K562 (cell line): ENCODE results near the gene PDE6G. TPM values are rescaled to one million over a fixed set of nuclear protein-coding genes. Genes with fewer than 3 reads are reported as not detected.
A peak's percentile ranks its signal among the peaks of the same experiment; 100 is the strongest.

ENCODE experiments used
- ATAC-seq: fragments of 200-7000 bp; cut with Tn5 transposase; 3 replicates; pipeline ENCODE4 v1.9.1; 2020; ENCODE audit warnings: moderate library complexity
- BruUV-seq: library from RNA; stranded (reverse); fragments of 400-500 nt; replicated peaks from 2 replicates; lab custom pipeline; 2021; lab: Mats Ljungman, UMichigan
- CTCF ChIA-PET: fragments of 300-600 bp; formaldehyde crosslinking; extraction: SDS; loops from one replicate; lab custom pipeline; 2021; ENCODE audit warnings: low intra/inter-chr PET ratio; lab: Yijun Ruan, JAX
- POLR2A ChIA-PET: fragments of 300-600, 350-650 bp; sonication (Branson Sonifier 250); formaldehyde crosslinking; extraction: SDS; loops from one replicate; lab custom pipeline; 2021; ENCODE audit warnings: antibody characterized with exemption, inconsistent platforms; lab: Yijun Ruan, JAX
- DNase-seq, 4 experiments: peaks; one replicate each; pipeline versions ENCODE4 v3.0.0 to v3.0.0-alpha.2; 2011 to 2018; ENCODE audit warnings: low spot score in 3 of 4, mixed read lengths in 3 of 4; ENCODE audit errors: extremely low read depth in 1 of 4
- FAIRE-seq: peaks from 2 replicates; lab custom pipeline; 2011; peaks lifted over from hg19 to GRCh38; lab: Jason Lieb, UNC
- H2AFZ ChIP-seq: 2 replicates; pipeline ENCODE4 v1.6.0; 2011; ENCODE audit warnings: low read depth, low read length, control low read depth, inconsistent platforms
- H3K27ac ChIP-seq: fragments of 200-600 bp; 3 replicates; pipeline ENCODE4 v1.8.0; 2011; ENCODE audit warnings: low read depth, mild to moderate bottlenecking, control low read depth, inconsistent platforms, low read length, moderate library complexity, mixed read lengths; ENCODE audit errors: extremely low read depth
- H3K27me3 ChIP-seq, 2 experiments: fragments of 300-600 bp in 1 of 2; 2 replicates in 1 of 2; 3 replicates in 1 of 2; pipeline versions ENCODE4 v1.6.0 to v1.8.0; 2011; ENCODE audit warnings: inconsistent platforms in 2 of 2, low read length in 2 of 2, mild to moderate bottlenecking in 1 of 2, mixed read lengths in 1 of 2, moderate library complexity in 1 of 2; ENCODE audit not compliant: control insufficient read depth in 2 of 2, insufficient read depth in 2 of 2
- H3K36me3 ChIP-seq: fragments of 300-600 bp; 3 replicates; pipeline ENCODE4 v1.8.0; 2011; ENCODE audit warnings: mild to moderate bottlenecking, low read length, inconsistent platforms; ENCODE audit not compliant: control insufficient read depth, insufficient read depth
- H3K4me1 ChIP-seq, 2 experiments: fragments of 200-600 bp in 1 of 2; replicated peaks in 1 of 2; 2 replicates in 1 of 2; 3 replicates in 1 of 2; pipeline versions ENCODE4 v1.5.1 to v1.8.0; 2011; ENCODE audit warnings: inconsistent platforms in 2 of 2, low read length in 2 of 2, mild to moderate bottlenecking in 1 of 2, mixed read lengths in 1 of 2, moderate library complexity in 1 of 2; ENCODE audit not compliant: control insufficient read depth in 2 of 2, insufficient read depth in 2 of 2
- H3K4me2 ChIP-seq: 2 replicates; pipeline ENCODE4 v1.6.1; 2011; ENCODE audit warnings: low read length, control low read depth, inconsistent platforms, mixed read lengths; ENCODE audit not compliant: insufficient read depth
- H3K4me3 ChIP-seq: fragments of 200-600 bp; sonication (generic), shearing (Covaris generic); 2 replicates; pipeline ENCODE4 v1.5.1; 2016; ENCODE audit warnings: control low read depth, inconsistent platforms
- H3K79me2 ChIP-seq: fragments of 200-600 bp; 3 replicates; pipeline ENCODE4 v1.8.0; 2011; ENCODE audit warnings: low read length, inconsistent platforms; ENCODE audit not compliant: control insufficient read depth, insufficient read depth
- H3K9ac ChIP-seq, 2 experiments: 2 replicates each; pipeline versions ENCODE4 v1.6.0 to v1.6.1; 2011; ENCODE audit warnings: low read depth in 2 of 2, low read length in 2 of 2, control low read depth in 1 of 2, inconsistent platforms in 1 of 2, mild to moderate bottlenecking in 1 of 2, mixed read lengths in 1 of 2; ENCODE audit not compliant: insufficient read depth in 1 of 2
- H3K9me1 ChIP-seq: one replicate; pipeline ENCODE4 v1.6.0; 2011; ENCODE audit warnings: inconsistent platforms, mild to moderate bottlenecking, low read length, moderate library complexity; ENCODE audit not compliant: control insufficient read depth, insufficient read depth
- H3K9me3 ChIP-seq: replicated peaks from 2 replicates; pipeline ENCODE4 v1.5.1; 2011; ENCODE audit warnings: low read depth, low read length, inconsistent platforms; ENCODE audit not compliant: control insufficient read depth, insufficient read depth
- H4K20me1 ChIP-seq: replicated peaks from 2 replicates; pipeline ENCODE4 v1.6.1; 2011; ENCODE audit warnings: low read length, inconsistent platforms, mixed read lengths; ENCODE audit not compliant: control insufficient read depth, insufficient read depth
- CEBPG ChIP-seq, 3 experiments: fragments of 200-800 bp in 1 of 3; sonication (Bioruptor generic) in 1 of 3; sonication (generic) in 1 of 3; formaldehyde crosslinking in 1 of 3; IDR thresholded peaks in 2 of 3; conservative IDR thresholded peaks in 1 of 3; 2 replicates each; pipeline versions ENCODE4 v1.6.1 to v1.8.0; 2016 to 2022; ENCODE audit warnings: missing compliant biosample characterization in 2 of 3, missing genetic modification characterization in 2 of 3, mild to moderate bottlenecking in 1 of 3, missing genetic modification reagents in 1 of 3
- CHCHD3 ChIP-seq: fragments of 250-450 bp; sonication (Bioruptor Pico); IDR thresholded peaks from 2 replicates; pipeline ENCODE4 v2.1.2; 2022; ENCODE audit warnings: mild to moderate bottlenecking
- CHD1 ChIP-seq: fragments of 200-600 bp; sonication (generic); IDR thresholded peaks from one replicate; pipeline ENCODE4 v1.6.1; 2012; ENCODE audit warnings: mild to moderate bottlenecking, moderate library complexity, low read length, inconsistent platforms
- ETV6 ChIP-seq, 3 experiments: fragments of 150-350 bp in 1 of 3; sonication (generic) in 1 of 3; formaldehyde crosslinking in 1 of 3; IDR thresholded peaks; 2 replicates each; pipeline versions ENCODE4 v1.6.1 to v1.8.0; 2014 to 2022; ENCODE audit warnings: borderline replicate concordance in 2 of 3, low read depth in 2 of 3, antibody characterized with exemption in 1 of 3, low read length in 1 of 3, mild to moderate bottlenecking in 1 of 3, missing genetic modification reagents in 1 of 3
- FOXK2 ChIP-seq, 2 experiments: fragments of 450-650 bp; IDR thresholded peaks in 1 of 2; conservative IDR thresholded peaks in 1 of 2; 2 replicates each; pipeline ENCODE4 v1.6.1; 2016; ENCODE audit warnings: low read depth in 2 of 2, mild to moderate bottlenecking in 1 of 2
- FOXO4 ChIP-seq: fragments of 450-650 bp; formaldehyde crosslinking; IDR thresholded peaks from 2 replicates; pipeline ENCODE4 v1.4.0; 2020; ENCODE audit warnings: mild to moderate bottlenecking, moderate library complexity
- NFATC3 ChIP-seq: fragments of 450-650 bp; IDR thresholded peaks from 2 replicates; pipeline ENCODE4 v1.6.1; 2017; ENCODE audit warnings: mild to moderate bottlenecking
- NR2C2 ChIP-seq, 2 experiments: fragments of 200-800 bp in 1 of 2; sonication (Bioruptor generic) in 1 of 2; sonication (generic) in 1 of 2; formaldehyde crosslinking in 1 of 2; IDR thresholded peaks; 2 replicates each; pipeline versions ENCODE4 v1.6.1 to v1.8.0; 2016 to 2022; ENCODE audit warnings: mild to moderate bottlenecking in 1 of 2, missing compliant biosample characterization in 1 of 2, missing genetic modification characterization in 1 of 2, missing genetic modification reagents in 1 of 2
- ZNF318 ChIP-seq, 2 experiments: fragments of 450-650 bp; IDR thresholded peaks; 2 replicates each; pipeline ENCODE4 v1.6.1; 2016; ENCODE audit warnings: mild to moderate bottlenecking in 2 of 2, borderline replicate concordance in 1 of 2, low read depth in 1 of 2, moderate library complexity in 1 of 2
- ZNF644 ChIP-seq: fragments of 200-800 bp; sonication (Bioruptor generic); IDR thresholded peaks from 2 replicates; pipeline ENCODE4 v1.6.1; 2016; ENCODE audit warnings: low read depth, missing genetic modification characterization, missing compliant biosample characterization
- WGBS: fragments of 100-300 bp; shearing (Covaris generic); methylation state at CpG from one replicate; pipeline ENCODE4 v1.1.6; 2016; ENCODE audit warnings: low coverage, mixed read lengths; ENCODE audit not compliant: insufficient coverage; ENCODE audit errors: missing lambda C conversion rate; 5-methylcytosine and 5-hydroxymethylcytosine counted together
- in situ Hi-C: fragments of 300-500 bp; cut with MboI; formaldehyde crosslinking; loops from 4 replicates; pipeline ENCODE4 v1.15.0; 2018; ENCODE audit warnings: inconsistent platforms, mixed read lengths
- intact Hi-C: fragments of 100-400 bp; cut with micrococcal nuclease; formaldehyde crosslinking; loops from 2 replicates; pipeline ENCODE4 v1.14.2; 2022
- polyA plus RNA-seq, 8 experiments: library from polyadenylated mRNA; depleted of rRNA in 4 of 8; stranded (reverse) in 5 of 8; unstranded in 3 of 8; fragments of >200 nt; fragmentation: Nextera tagmentation in 2 of 8; fragmentation: Illumina TruSeq in 1 of 8; extraction: Ambion mirVana in 2 of 8; extraction: Trizol in 1 of 8; gene quantifications; 2 replicates each; pipeline versions ENCODE4 v1.2.1 to v1.2.3, GENCODE V29; 2011 to 2014; ENCODE audit warnings: inconsistent platforms in 1 of 8, missing spikeins in 1 of 8
- total RNA-seq, 7 experiments: library from RNA; depleted of rRNA in 6 of 7; stranded (reverse); fragments of >200 nt in 6 of 7; fragmentation: Illumina TruSeq in 2 of 7; extraction: Trizol in 2 of 7; gene quantifications; 2 replicates each; pipeline versions ENCODE4 v1.2.1 to v1.2.3, GENCODE V29; 2011 to 2021; ENCODE audit warnings: low replicate concordance in 1 of 7

Gene PDE6G
- total and polyA plus RNA-seq, 9 of the 15 experiments (the other 6 are each of a cell fraction or from before 2014, with no cell fraction given), result 0.14 to 0.59 TPM; not detected in 7

GRCh38 chr17:81690066-81690465 lies 33.7 kb upstream of the PDE6G start:
- no peak overlapping the region for H3K27ac ChIP-seq
- H3K9me3 ChIP-seq, result no peaks in the 10 kb centered on the region
- 93% methylated on average over 18 of the region's 18 CpGs for WGBS
- peak overlapping the region in 1 of 2 experiments; percentile 35; a peak in 1 of 4 replicates for H3K9ac ChIP-seq
- ATAC-seq (no peak), FAIRE-seq (no peak), DNase-seq (no peak)
- H3K4me3 ChIP-seq, result no peak overlapping the region
- peaks cover 6 to 73% of the 10 kb centered on the region in 2 experiments for H3K4me1 ChIP-seq
- H3K4me2 ChIP-seq, result no peak overlapping the region
- no peaks in the 10 kb centered on the region for H3K27me3 ChIP-seq
- intact Hi-C loops, result no loop called here
- peaks cover 9% of the 10 kb centered on the region for H3K9me1 ChIP-seq
- CTCF ChIA-PET, result no interaction called here
- BruUV-seq, result no TSS peak
- H3K79me2 ChIP-seq, result peaks cover 22% of the 10 kb centered on the region
- peaks cover 15% of the 10 kb centered on the region; the same call in 1 of the 2 replicates for H4K20me1 ChIP-seq
- H2AFZ ChIP-seq, result no peak overlapping the region
- in situ Hi-C loops, result no loop called here
- POLR2A ChIA-PET, result interaction anchor here (0.7 to 4.7 kb wide), 3 partner anchors 8 to 169 kb away, joined by 3 to 41 read pairs (median 5); partner anchors contain the start of gene MRPL12
- peaks cover 100% of the 10 kb centered on the region; the same call in 2 of the 3 replicates for H3K36me3 ChIP-seq
- TF ChIP-seq CHCHD3 (CRISPR knock-in tag), result no peak
- no peak for TF ChIP-seq ZNF644 (tag)
- TF ChIP-seq CEBPG (CRISPR knock-in tag; IDR thresholded peaks at IDR 0.05), result no peak
- no peak for TF ChIP-seq CEBPG (tag; conservative IDR thresholded peaks at IDR 0.05 in 1 of 2, IDR thresholded peaks at IDR 0.05 in 1 of 2)
- TF ChIP-seq FOXO4 (CRISPR knock-in tag), result no peak
- TF ChIP-seq NR2C2 (CRISPR knock-in tag; IDR thresholded peaks at IDR 0.05), result no peak
- TF ChIP-seq NR2C2 (tag; IDR thresholded peaks at IDR 0.05), result no peak
- no peak for TF ChIP-seq FOXK2 (conservative IDR thresholded peaks at IDR 0.05 in 1 of 2, IDR thresholded peaks at IDR 0.05 in 1 of 2; ENCODE audit: low read depth in 2 of 2)
- TF ChIP-seq NFATC3, result no peak
- TF ChIP-seq ETV6 (IDR thresholded peaks at IDR 0.05; ENCODE audit: borderline replicate concordance in 1 of 2, low read depth in 2 of 2, low read length in 1 of 2), result no peak
- no peak for TF ChIP-seq ETV6 (CRISPR knock-in tag; IDR thresholded peaks at IDR 0.05; ENCODE audit: borderline replicate concordance)
- no peak for TF ChIP-seq CHD1
- no peak for TF ChIP-seq ZNF318 (IDR thresholded peaks at IDR 0.05; ENCODE audit: borderline replicate concordance in 1 of 2, low read depth in 1 of 2)
